Measurements from ENCODE around the gene ZNF148.

GRCh38 chr3:125350597-125350996 is 24.5 kb downstream of the ZNF148 start:
- TF ChIP-seq EGR1 (IDR thresholded peaks at IDR 0.05), result no peak
- no peak for TF ChIP-seq REST (IDR thresholded peaks at IDR 0.05; ENCODE audit: low read depth)
- TF ChIP-seq TAF1 (IDR thresholded peaks at IDR 0.05; ENCODE audit: low read depth), result no peak
- TF ChIP-seq EP300 (IDR thresholded peaks at IDR 0.05; ENCODE audit: borderline replicate concordance), result no peak
- peak; percentile 14; the same call in 1 of the 2 replicates for TF ChIP-seq NFIC (IDR thresholded peaks at IDR 0.05)
- no peak for TF ChIP-seq FOXM1 (IDR thresholded peaks at IDR 0.05; ENCODE audit: borderline replicate concordance, low read depth)
- TF ChIP-seq TEAD4 (IDR thresholded peaks at IDR 0.05), result no peak
- no peak for TF ChIP-seq USF1 (IDR thresholded peaks at IDR 0.05)
- no peak for TF ChIP-seq CREB1 (IDR thresholded peaks at IDR 0.05; ENCODE audit: low read depth)
- no peak for TF ChIP-seq RAD21 (IDR thresholded peaks at IDR 0.05; ENCODE audit: low read depth)

Data from Ishikawa (cell line).